ENCODE measurements around the gene UNC5C.

Gene UNC5C

GRCh38 chr4:95267081-95267480, 281.7 kb downstream of the UNC5C start:
- no peak overlapping the region for H3K4me3 ChIP-seq (ENCODE audit: insufficient read depth, low read depth, low read length)
- H3K9me3 ChIP-seq (ENCODE audit: control insufficient read depth, low read length), result no peaks in the 10 kb centered on the region
- H3K4me1 ChIP-seq (ENCODE audit: control insufficient read depth, insufficient read depth, low read length), result no peaks in the 10 kb centered on the region
- no peaks in the 10 kb centered on the region for H3K27me3 ChIP-seq (ENCODE audit: control insufficient read depth, insufficient read depth, low read length, poor library complexity, severe bottlenecking)
- no peak overlapping the region for H3K27ac ChIP-seq (ENCODE audit: insufficient read depth, low read depth, low read length, poor library complexity, severe bottlenecking)
- no peaks in the 10 kb centered on the region for H3K36me3 ChIP-seq (ENCODE audit: control insufficient read depth, insufficient read depth, low read length)

GRCh38 chr4:95265814-95266740, 282.7 kb downstream of the UNC5C start:
- H3K4me1 ChIP-seq (ENCODE audit: control insufficient read depth, insufficient read depth, low read length), result no peaks in the 10 kb centered on the region
- no peaks in the 10 kb centered on the region for H3K36me3 ChIP-seq (ENCODE audit: control insufficient read depth, insufficient read depth, low read length)
- no peaks in the 10 kb centered on the region for H3K9me3 ChIP-seq (ENCODE audit: control insufficient read depth, low read length)
- WGBS, 2 experiments, result 92 to 93% methylated on average over 2 to 5 of the region's 5 CpGs
- H3K27ac ChIP-seq (ENCODE audit: insufficient read depth, low read depth, low read length, poor library complexity, severe bottlenecking), result no peak overlapping the region
- H3K4me3 ChIP-seq (ENCODE audit: insufficient read depth, low read depth, low read length), result no peak overlapping the region
- no peaks in the 10 kb centered on the region for H3K27me3 ChIP-seq (ENCODE audit: control insufficient read depth, insufficient read depth, low read length, poor library complexity, severe bottlenecking)

- no peaks in the 10 kb centered on the region for H3K9me3 ChIP-seq (ENCODE audit: control insufficient read depth, low read length)
- 87 to 91% methylated on average over 2 of the region's 2 CpGs for WGBS, 2 experiments
- H3K27me3 ChIP-seq (ENCODE audit: control insufficient read depth, insufficient read depth, low read length, poor library complexity, severe bottlenecking), result no peaks in the 10 kb centered on the region
- no peak overlapping the region for H3K4me3 ChIP-seq (ENCODE audit: insufficient read depth, low read depth, low read length)
- no peaks in the 10 kb centered on the region for H3K36me3 ChIP-seq (ENCODE audit: control insufficient read depth, insufficient read depth, low read length)
- no peaks in the 10 kb centered on the region for H3K4me1 ChIP-seq (ENCODE audit: control insufficient read depth, insufficient read depth, low read length)
- H3K27ac ChIP-seq (ENCODE audit: insufficient read depth, low read depth, low read length, poor library complexity, severe bottlenecking), result no peak overlapping the region
Measured at GRCh38 chr4:95264843-95265242, 283.9 kb downstream of the UNC5C start.

- no peaks in the 10 kb centered on the region for H3K36me3 ChIP-seq (ENCODE audit: control insufficient read depth, insufficient read depth, low read length)
- H3K4me1 ChIP-seq (ENCODE audit: control insufficient read depth, insufficient read depth, low read length), result no peaks in the 10 kb centered on the region
- 79 to 92% methylated on average over 1 of the region's 1 CpG for WGBS, 2 experiments
- H3K4me3 ChIP-seq (ENCODE audit: insufficient read depth, low read depth, low read length), result no peak overlapping the region
- H3K27me3 ChIP-seq (ENCODE audit: control insufficient read depth, insufficient read depth, low read length, poor library complexity, severe bottlenecking), result no peaks in the 10 kb centered on the region
- H3K27ac ChIP-seq (ENCODE audit: insufficient read depth, low read depth, low read length, poor library complexity, severe bottlenecking), result no peak overlapping the region
- H3K9me3 ChIP-seq (ENCODE audit: control insufficient read depth, low read length), result no peaks in the 10 kb centered on the region
Measured at GRCh38 chr4:95263960-95264359, 284.8 kb downstream of the UNC5C start.

GRCh38 chr4:95263391-95263790, 285.4 kb downstream of the UNC5C start:
- H3K36me3 ChIP-seq (ENCODE audit: control insufficient read depth, insufficient read depth, low read length), result no peaks in the 10 kb centered on the region
- H3K27ac ChIP-seq (ENCODE audit: insufficient read depth, low read depth, low read length, poor library complexity, severe bottlenecking), result no peak overlapping the region
- no peaks in the 10 kb centered on the region for H3K27me3 ChIP-seq (ENCODE audit: control insufficient read depth, insufficient read depth, low read length, poor library complexity, severe bottlenecking)
- H3K4me3 ChIP-seq (ENCODE audit: insufficient read depth, low read depth, low read length), result no peak overlapping the region
- no peaks in the 10 kb centered on the region for H3K9me3 ChIP-seq (ENCODE audit: control insufficient read depth, low read length)
- H3K4me1 ChIP-seq (ENCODE audit: control insufficient read depth, insufficient read depth, low read length), result no peaks in the 10 kb centered on the region

GRCh38 chr4:95256108-95256835, 292.5 kb downstream of the UNC5C start:
- WGBS, 2 experiments, result 89 to 93% methylated on average over 6 of the region's 6 CpGs
- Histone ChIP-seq H3K9me3 (ENCODE audit: control insufficient read depth, low read length) (no peaks in the 10 kb centered on the region), H3K27ac (ENCODE audit: insufficient read depth, low read depth, low read length, poor library complexity, severe bottlenecking) (no peak overlapping the region), H3K4me3 (ENCODE audit: insufficient read depth, low read depth, low read length) (no peak overlapping the region), H3K4me1 (ENCODE audit: control insufficient read depth, insufficient read depth, low read length) (peaks cover 7% of the 10 kb centered on the region), H3K36me3 (ENCODE audit: control insufficient read depth, insufficient read depth, low read length) (no peaks in the 10 kb centered on the region), H3K27me3 (ENCODE audit: control insufficient read depth, insufficient read depth, low read length, poor library complexity, severe bottlenecking) (no peaks in the 10 kb centered on the region)

- 82 to 88% methylated on average over 8 of the region's 8 CpGs for WGBS, 2 experiments
- Histone ChIP-seq H3K27ac (ENCODE audit: insufficient read depth, low read depth, low read length, poor library complexity, severe bottlenecking) (no peak overlapping the region), H3K4me3 (ENCODE audit: insufficient read depth, low read depth, low read length) (no peak overlapping the region), H3K27me3 (ENCODE audit: control insufficient read depth, insufficient read depth, low read length, poor library complexity, severe bottlenecking) (no peaks in the 10 kb centered on the region), H3K4me1 (ENCODE audit: control insufficient read depth, insufficient read depth, low read length) (peaks cover 7% of the 10 kb centered on the region), H3K9me3 (ENCODE audit: control insufficient read depth, low read length) (no peaks in the 10 kb centered on the region), H3K36me3 (ENCODE audit: control insufficient read depth, insufficient read depth, low read length) (no peaks in the 10 kb centered on the region)
Measured at GRCh38 chr4:95255396-95256107, 293.2 kb downstream of the UNC5C start.

GRCh38 chr4:95251568-95251967, 297.2 kb downstream of the UNC5C start:
- 60 to 95% methylated on average over 1 to 2 of the region's 2 CpGs for WGBS, 2 experiments
- Histone ChIP-seq H3K27ac (ENCODE audit: insufficient read depth, low read depth, low read length, poor library complexity, severe bottlenecking) (no peak overlapping the region), H3K4me1 (ENCODE audit: control insufficient read depth, insufficient read depth, low read length) (peaks cover 7% of the 10 kb centered on the region), H3K9me3 (ENCODE audit: control insufficient read depth, low read length) (no peaks in the 10 kb centered on the region), H3K27me3 (ENCODE audit: control insufficient read depth, insufficient read depth, low read length, poor library complexity, severe bottlenecking) (no peaks in the 10 kb centered on the region), H3K36me3 (ENCODE audit: control insufficient read depth, insufficient read depth, low read length) (no peaks in the 10 kb centered on the region), H3K4me3 (ENCODE audit: insufficient read depth, low read depth, low read length) (no peak overlapping the region)

- H3K4me3 ChIP-seq (ENCODE audit: insufficient read depth, low read depth, low read length), result no peak overlapping the region
- no peaks in the 10 kb centered on the region for H3K36me3 ChIP-seq (ENCODE audit: control insufficient read depth, insufficient read depth, low read length)
- H3K4me1 ChIP-seq (ENCODE audit: control insufficient read depth, insufficient read depth, low read length), result peaks cover 3% of the 10 kb centered on the region
- H3K9me3 ChIP-seq (ENCODE audit: control insufficient read depth, low read length), result no peaks in the 10 kb centered on the region
- no peaks in the 10 kb centered on the region for H3K27me3 ChIP-seq (ENCODE audit: control insufficient read depth, insufficient read depth, low read length, poor library complexity, severe bottlenecking)
- 88 to 98% methylated on average over 5 to 7 of the region's 7 CpGs for WGBS, 2 experiments
- no peak overlapping the region for H3K27ac ChIP-seq (ENCODE audit: insufficient read depth, low read depth, low read length, poor library complexity, severe bottlenecking)
Measured at GRCh38 chr4:95250544-95251137, 298.1 kb downstream of the UNC5C start.

Data from ectodermal cell (in vitro differentiated cells).